Stimulated activated CD4-positive, alpha-beta T cell treated with anti-CD3 and anti-CD28 coated beads, Interleukin-12 subunit alpha, Interleukin-12 subunit beta, amount 100 ng/mL, for 48 hours (primary cell): ENCODE results near the gene FAM219B.
"Not testable (repeated sequence)": the region's sequence is repeated elsewhere in the genome, so short reads cannot be mapped to it uniquely, and the experiment has no call there.

Experiments
- DNase-seq, 3 donors: peaks; one replicate each; pipeline ENCODE4 v3.0.0-alpha.2; 2020; ENCODE audit warnings: low read depth in 2 of 3, low spot score in 1 of 3

The FAM219B gene, protein sequence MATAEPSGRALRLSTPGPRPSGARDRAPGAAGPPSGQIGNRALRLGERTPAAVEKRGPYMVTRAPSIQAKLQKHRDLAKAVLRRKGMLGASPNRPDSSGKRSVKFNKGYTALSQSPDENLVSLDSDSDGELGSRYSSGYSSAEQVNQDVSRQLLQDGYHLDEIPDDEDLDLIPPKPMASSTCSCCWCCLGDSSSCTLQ

DNA sequence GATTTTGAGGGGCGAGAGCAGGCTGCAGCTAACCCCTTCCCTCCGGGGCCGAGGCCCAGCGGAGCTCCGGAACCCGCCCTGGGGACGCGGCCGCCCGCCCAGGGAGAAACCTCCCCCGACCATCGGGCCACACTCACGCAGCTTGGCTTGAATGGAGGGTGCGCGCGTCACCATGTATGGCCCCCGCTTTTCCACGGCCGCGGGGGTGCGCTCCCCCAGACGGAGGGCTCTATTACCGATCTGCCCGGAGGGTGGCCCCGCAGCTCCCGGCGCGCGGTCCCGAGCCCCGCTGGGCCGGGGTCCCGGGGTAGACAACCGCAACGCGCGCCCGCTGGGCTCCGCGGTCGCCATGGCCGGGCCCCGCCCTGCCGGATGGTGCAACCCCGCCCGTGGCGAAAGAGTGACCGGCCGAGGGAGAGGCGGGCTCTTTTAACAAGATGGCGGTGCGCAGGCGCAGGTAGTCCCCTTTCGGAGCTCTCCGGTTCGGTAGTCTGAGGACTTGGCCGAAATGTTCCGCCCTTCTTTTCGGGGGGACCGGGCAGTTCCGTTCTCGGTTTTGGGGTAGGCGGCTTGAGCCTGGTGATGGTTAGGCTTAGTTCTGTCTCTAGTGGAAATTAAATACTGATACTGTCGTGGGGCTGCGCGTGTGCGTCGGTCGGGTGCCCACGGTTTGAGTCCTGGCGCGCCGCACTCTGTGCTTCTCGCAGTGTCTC lies at the start of gene FAM219B:
Gene FAM219B, minus strand, starts transcription at position 402 of the 713 bp plus-strand sequence. Its CDS starts 51 bp downstream, at position 351.
- peak; percentile 58 to 80 (median 59) for DNase-seq

DNA sequence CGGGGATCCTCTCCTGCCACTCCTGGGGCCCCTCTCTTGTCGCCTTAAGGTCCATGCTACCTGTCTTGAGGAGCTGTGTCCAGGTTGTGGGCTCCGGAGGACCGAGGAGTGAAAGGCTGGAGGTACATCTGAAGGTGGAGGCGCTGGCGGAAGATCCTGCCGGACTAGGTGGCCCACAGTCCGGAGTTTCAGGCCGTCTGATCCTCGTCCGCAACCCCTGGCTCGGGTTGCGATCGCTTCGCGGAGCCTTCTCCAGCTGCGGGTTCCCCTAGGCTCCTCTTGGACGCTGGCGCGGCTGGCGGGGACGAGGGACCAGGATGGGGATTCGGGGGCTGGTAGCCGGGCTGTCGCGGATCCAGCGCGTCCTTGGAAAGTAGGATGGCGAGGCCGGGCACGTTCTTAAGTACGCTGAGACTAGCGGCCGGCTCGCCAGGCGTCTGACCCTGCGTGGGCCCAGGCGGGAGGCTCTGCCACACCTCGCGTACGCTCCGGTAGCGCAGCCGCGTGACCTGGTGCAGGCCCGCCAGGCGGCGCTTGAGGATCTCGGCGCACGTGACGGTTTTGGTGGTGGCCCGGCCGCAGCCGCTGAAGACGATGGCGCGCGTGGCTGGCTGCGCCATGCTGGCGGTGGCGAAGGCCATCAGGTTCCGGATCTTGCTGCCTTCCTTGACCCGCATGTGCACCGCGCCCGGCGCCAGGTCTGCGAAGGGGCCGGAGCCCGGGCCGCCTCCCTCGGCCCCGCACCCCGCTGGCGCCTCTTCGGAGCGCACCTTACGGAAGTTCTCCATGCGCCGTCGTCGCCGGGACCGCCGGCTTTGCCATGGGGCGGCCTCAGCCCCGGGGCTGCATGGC lies 49.4 kb upstream of the FAM219B start:
- peak; percentile 51 to 70 (median 57) for DNase-seq

DNA sequence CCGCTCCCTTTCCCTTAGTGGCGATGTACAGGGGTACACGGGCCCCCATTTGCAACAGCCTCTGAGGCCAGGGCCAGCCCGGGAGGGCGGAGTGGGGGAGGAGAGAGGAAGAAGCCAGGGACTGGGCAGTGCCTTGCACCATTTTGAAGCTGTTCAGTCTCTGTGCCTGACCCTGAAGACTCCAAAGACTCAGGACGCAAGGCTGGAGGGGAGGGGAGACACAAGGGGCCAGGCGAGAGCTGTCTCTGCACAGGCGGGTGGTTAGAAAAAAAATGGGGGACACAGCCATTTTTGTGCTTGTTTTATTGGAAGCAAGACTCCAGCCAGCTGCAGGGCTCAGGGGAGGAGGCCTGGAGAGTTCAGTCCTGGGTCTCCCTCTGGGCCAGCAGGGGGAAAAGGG lies 48.4 kb upstream of the FAM219B start:
- DNase-seq: no peak

DNA sequence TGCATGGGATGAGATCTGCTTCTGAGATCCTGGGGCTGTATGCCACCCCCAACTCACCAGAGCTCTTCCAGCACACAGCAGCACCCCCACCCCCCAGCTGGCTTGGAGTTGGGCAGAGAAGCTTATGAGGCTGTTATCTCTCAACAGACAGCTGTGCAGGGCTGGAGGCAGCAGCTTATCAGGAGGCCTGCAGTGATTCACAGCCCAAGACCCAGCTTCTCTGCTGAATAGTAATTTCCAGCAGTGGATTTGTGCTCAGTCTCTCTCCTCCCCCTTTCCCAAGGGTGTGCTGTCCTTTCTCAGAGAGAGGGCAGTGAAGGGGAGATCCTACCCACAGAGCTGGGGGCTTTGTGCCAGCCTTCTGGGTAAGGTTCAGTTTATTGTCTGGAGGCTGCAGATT lies 47.9 kb upstream of the FAM219B start:
- no peak for DNase-seq

DNA sequence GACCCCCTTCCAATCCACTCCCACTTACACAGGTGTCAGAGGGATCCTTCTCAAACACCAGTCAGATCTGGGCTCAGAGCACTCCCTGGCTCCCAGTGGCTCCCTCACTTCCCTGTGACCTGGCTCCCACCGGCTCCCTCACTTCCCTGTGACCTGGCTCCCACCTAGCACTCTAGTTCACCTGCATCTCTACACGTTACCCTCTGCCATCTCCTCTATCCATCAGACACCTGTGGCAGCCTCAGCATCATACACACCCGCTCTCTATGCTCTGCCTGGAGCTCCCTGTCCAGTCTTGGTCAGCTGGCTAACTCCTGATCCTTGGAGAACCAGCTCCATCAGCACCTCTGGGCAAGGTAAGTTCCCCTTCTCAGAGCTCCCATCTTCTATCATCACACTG lies 44.4 kb upstream of the FAM219B start:
- no peak for DNase-seq

DNA sequence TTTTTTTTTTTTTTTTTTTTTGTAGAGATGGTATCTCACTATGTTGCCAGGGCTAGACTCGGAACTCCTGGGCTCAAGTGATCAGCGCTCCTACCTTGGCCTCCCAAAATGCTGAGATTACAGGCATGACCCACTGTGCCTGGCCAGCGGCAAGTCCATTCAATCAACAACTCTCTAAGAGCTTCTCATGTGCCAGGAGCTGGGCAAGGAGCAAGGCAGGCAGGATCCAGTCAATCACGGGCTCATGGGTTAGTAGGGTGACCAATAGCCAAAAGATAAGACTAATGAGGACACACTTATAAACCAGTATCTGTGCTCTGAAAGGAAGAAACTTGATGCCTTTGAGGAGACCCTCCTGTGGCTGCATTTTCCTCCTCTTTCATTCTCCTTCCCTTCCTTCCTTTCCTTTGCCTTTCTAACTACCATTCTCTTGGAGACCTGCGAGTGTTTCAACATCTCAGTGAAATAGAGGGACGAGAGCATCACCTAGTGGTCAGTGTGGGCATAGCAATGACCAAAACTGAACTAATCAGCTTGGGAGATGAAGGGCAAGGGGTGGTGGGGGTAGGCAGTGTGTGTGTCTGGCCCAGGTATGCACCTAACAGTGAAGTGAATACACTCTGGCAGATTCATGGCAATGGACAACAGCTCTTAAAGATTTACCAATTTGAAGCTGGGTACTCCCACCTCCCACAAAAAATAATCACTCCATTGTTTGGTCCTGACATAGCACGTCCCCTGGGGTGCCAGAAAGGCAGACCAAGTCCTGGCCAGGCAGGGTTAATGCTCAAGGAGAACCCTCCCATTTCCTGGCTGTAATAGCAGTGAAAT lies 43.6 kb upstream of the FAM219B start:
- peak; percentile 58 to 87 (median 66) for DNase-seq

DNA sequence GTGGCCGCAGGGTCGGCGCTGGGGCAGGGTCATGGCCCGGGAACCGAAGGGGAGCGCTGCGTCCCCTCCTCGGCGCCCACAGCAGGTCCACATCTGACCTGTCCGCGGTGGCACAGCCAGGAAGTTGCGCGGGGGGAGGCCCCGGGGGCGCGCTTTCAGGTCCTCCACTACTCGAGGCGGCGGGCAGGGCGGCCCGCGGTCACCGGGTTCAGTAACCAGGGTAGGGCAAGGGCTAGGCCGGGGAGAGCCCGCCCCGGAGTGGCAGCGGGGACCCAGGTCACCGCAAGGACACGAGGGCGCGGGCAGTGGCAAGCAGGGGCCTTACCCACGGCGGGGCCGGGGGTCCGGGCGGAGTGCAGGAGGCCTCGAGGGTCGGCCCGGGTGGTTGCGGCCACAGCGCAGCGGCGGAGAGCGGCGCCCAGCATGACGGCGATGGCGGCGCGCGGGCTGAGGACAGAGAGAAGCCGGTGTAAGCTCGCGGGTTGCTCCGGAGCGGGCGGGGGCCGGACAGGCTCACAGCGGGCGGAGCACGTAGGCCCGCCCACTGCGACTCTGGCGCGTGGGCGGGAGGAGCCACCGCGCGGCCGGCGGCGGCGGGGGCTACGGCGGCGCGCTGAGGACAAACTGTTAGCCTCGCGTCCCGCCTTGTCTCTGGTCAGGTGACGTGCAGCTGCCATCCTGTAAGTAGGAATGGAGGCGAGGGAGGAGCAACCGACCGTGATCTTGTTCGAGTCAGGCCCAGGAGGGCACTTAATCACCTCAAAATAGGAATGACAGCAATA lies 31.1 kb upstream of the FAM219B start, which contains the start of gene COX5A:
Gene COX5A, minus strand, starts transcription at position 484 of the 782 bp plus-strand sequence. Its CDS starts 59 bp downstream, at position 425.
- DNase-seq: peak; percentile 85 to 91 (median 89)

DNA sequence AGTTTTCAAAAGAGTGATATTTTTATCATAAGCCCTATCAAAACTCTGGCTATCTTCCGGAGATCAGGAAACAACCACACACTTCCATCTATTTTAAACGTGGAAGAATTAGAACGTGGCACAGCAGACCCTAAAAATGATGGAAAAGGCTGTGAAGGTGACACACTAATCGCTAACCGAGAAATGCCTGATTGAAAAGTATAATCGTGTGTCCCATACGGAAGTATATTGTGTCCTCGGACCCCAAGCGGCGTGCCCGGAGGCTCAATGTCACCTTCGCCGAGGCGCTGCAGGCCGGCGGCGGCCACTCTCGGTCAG lies 30.6 kb upstream of the FAM219B start:
- DNase-seq: no peak

DNA sequence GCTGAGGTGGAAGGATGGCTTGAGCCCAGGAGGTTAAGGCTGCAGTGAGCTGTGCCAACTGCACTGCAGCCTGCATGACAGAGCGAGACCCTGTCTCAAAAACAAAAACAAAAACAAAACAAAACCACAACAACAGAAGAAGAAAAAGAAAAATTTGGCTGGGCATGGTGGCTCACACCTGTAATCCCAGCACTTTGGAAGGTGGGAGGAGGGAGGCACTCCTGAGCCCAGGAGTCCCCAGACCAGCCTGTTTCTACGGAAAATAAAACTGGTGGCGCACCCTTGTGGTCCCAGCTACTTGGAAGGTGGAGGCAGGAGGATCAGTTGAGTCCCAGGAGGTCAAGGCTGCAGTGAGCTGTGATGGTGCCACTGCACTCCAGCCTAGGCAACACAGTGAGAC lies 28.5 kb upstream of the FAM219B start:
- DNase-seq: not testable (repeated sequence)

DNA sequence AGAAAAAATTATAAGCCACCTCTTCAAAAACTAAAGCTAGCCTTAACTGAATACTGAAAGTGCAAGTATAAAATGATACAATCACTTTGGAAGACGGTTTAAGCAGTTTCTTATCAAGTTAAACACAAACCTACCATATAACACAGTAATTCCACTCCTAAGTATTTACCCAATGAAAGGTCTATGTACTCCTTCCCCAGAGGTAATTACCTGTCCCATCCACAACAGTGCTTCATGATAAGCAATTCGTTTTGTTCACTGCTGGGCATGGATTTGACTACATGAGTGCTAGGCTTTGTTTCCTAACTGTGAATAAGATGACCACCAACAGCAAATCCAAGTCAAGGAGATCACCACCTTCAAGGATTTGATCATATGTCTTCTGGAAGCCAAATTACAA lies 26.9 kb upstream of the FAM219B start:
- no peak for DNase-seq

DNA sequence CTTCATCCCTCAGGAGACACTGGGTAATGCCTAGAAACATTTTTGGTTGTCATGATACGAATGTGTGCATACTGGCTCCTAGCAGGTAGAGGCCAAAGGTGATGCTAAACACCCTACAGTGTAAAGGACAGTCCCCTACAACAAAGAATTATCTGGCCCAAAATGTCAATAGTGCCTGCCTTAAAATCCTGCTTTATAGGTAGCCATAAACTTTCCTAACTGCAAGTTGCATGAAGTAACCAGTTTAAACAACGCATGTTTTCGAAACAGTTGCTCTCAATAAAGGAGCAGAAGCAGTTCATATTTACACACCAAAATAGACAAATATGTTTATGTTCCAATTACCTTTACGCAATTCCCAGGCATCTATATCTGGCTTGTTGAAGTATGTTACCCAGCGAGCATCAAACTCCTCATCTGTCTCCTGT lies 22.1 kb upstream of the FAM219B start:
- no peak for DNase-seq

DNA sequence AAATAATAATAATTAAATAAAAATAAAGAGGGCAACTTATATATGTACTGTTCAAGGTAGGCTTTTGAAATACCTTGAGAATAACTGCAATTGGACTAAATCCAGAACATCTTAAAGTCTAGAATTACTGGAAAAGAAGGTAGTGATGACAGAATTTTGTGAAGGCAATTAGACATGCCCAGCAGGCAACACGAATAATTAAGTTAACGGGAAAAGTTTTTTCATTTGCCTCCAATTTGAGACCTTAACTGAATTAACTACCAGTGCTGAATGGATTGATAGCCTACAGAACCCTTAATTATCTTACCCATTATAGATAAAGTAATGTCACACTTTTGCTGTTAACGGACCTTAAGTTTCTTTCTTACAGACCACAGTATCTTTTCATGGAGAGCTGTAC lies 17.9 kb upstream of the FAM219B start:
- DNase-seq: no peak

DNA sequence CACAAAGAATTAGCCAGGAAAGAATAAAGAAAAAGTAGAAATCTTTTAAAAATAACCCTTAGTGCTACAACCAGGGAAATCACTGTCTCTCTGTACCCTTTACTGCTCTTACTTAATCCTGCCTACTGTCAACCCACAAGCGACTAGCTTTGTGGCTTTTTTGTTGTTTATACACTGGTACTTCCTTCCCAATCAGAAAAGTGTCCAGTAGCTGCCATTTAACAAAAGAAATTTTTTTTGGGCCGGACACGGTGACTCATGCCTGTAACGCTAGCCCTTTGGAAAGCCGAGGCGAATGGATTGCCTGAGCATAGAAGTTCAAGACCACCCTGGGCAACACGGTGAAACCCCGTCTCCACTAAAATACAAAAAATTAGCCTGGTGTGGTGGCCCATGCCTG lies 13.8 kb upstream of the FAM219B start:
- no peak for DNase-seq

DNA sequence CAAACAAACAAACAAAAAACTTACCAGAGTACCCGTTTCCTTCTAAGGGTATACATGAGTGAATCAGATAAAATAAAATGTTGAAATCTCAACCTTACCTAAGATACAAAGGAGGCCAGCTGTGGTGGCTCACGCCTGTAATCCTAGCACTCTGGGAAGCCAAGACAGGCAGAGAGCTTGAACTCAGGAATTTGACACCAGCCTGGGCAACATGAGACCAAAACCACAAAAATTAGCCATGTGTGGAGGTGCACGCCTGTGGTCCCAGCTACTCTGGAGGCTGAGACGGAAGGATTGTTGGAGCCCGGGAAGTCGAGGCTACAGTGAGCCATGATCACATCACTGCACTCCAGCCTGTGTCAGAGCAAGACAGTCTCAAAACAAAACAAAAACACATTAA lies 11.0 kb upstream of the FAM219B start:
- no peak for DNase-seq

DNA sequence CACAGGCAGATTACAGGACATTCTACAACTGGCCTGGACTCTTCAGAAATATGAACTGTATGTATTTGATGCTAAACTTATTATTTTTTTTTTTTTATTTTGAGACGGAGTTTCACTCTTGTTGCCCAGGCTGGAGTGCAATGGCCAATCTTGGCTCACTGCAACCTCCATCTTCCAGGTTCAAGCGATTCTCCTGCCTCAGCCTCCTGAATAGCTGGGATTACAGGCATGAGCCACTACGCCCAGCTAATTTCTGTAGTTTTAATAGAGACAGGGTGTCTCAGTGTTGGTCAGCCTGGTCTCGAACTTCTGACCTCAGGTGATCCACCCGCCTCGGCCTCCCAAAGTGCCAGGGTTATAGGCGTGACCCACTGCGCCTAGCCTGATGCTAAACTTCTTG lies 7.1 kb upstream of the FAM219B start:
- DNase-seq: not testable (repeated sequence)

DNA sequence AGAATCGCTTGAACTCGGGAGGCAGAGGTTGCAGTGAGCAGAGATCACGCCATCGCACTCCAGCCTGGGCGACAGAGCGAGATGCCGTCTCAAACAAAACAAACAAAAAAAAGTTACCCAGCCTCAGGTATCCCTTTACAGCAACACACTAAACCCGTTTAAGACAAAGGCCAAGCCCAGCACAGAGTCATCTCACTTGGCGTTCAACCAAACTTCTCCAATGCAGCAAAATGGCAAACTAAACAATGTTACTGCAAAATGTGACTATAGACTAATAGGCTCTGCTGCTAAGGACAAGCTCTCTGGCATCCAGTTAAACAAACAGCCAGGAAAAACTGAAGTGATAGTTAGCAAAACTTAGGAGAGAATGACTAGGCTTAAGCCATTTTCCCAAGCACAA lies 6.4 kb upstream of the FAM219B start:
- DNase-seq: no peak

DNA sequence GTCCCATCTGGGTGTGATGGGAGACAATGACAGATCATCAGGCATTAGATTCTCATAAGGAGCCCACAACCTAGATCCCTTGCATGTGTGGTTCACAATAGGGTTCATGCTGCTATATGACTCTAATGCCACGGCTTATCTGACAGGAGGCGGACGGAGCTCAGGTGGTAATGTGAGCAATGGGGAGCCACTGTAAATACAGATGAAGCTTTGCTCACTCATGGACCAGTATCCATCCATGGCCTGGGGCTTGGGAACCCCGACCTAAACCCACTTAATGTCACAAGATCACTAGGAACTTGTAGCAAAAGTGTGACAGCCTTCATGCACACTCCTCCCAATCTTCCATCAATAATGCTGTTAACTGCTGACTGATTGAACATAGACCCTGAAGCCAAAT lies 2.0 kb upstream of the FAM219B start:
- DNase-seq: no peak

DNA sequence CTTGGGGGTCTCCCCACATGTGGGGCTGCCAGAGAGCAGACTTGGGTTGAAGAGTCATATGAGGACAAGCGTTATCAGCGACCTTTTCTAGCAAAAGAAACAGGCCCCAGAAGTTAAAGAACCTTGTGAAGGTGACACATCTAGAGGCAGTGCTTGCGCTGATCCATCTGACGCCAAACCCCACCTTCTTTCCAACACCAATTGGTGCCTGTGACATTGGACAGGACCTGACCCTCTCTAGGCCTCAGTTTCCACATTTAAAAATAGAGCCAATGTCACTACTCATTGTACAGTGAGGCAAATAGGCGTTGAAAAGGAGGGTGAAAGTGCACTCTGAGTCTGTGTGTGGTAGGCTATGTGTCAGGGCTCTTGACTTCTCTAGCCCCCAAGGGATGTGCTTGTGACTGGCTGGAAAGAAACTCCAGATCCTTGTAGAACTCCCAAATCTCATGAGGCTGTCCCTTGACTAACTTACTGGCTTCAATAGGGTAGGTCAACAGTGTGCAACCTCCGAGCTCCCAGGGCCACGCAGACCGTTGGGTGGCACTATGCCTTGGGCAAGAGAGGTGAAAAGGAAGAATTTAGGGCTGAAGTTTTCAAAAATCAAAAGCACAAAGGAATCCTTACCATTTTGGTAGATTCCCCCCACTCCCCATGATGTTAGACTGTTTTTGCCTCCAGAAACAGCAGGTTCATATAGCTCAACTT lies 666 bp upstream of the FAM219B start:
- DNase-seq: no peak

DNA sequence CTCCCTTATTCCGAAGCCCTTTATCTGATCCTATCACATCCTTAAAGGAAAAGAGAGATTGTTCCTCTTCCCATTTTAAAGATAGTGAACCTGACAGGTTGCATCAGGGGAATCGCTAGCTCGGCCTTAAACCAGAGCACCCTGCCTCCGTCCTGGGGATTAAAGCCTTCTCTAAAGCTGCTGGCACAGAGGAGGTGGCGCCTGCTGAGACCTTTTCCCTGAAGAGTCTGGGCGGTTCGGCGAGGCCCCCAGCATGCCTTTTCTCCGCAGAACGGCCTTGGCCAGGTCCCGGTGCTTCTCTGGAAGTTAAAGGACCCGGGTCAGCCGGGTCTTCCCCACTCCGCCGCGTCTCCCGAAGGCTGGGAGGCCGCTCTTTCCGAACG lies 593 bp downstream of the FAM219B start:
- DNase-seq: no peak
